ACHN (cell line): ENCODE data around the gene THOP1.

ENCODE experiments used
- DNase-seq: peaks from one replicate; pipeline ENCODE4 v3.0.0-alpha.2; 2015
- in situ Hi-C: cut with HindIII; loops from 2 replicates; pipeline ENCODE4 v1.10.0; 2017; ENCODE audit warnings: low sequenced_read_pairs, low pct_ligation_motif_present, low pct_unique_long_range_greater_than_20kb

The THOP1 gene

DNA sequence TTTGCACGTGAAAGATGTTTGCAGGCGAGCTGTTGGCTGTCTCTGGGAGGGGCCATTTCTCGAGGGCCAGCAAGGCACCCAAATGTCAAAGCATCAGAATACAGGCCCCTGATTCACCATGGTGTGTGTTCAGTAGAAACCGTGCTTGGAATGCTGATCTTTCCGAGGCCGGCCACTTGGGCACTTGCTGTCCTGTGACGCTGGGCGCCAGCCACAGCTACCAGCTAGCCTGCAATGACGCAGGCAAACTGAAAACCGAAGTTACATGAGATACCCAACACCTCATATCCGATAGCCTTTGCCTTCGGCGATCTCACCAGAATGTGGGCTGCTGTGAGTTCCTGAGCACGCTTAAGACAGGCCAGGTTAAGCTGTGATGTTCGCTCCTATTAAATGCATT is 12.0 kb downstream of the THOP1 start:
- in situ Hi-C loops = no loop called here
- DNase-seq = no peak

DNA sequence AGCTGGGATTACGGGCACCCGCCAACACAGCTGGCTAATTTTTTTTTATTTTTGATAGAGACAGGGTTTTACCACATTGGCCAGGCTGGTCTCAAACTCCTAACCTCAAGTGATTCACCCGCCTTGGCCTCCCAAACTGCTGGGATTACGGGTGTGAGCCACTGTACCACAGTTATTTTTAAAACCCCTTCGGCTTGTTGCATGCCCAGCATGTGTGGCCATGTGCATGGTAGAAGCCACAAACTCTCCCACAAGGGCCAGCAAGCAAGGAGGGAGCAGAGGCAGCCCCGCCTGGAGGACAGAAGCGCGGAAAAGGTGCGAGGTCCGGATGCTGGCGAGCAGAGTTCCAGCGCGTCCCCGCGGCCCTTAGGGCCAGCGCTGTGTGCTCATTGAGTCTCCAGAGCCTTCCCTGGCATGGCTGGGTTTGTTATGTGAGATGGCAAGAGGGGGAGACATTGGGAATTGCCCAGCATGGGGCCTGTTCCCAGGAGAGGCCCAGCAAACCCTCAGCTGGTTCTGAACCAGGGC is 12.9 kb downstream of the THOP1 start:
- no peak for DNase-seq
- in situ Hi-C loops = no loop called here

DNA sequence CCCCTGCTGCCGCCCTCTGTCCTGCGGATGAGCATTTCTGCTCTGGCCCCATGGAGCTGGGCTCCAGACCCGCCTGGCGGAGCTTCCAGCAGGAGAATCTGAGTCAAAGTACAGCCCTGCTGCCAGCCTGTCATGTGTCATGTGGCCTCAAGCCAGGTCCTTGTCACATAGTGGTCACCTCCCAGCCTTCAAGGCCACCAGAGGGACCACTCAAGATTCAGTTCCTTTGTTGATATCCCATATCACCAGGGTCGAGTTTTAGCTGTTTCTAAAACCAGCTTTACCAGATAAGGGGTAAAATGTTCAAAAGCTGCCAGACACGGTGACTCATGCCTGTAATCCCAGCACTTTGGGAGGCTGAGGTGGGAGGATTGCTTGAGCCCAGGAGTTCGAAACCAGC is 13.4 kb downstream of the THOP1 start:
- no peak for DNase-seq
- in situ Hi-C loops = no loop called here

GRCh38 chr19:2799273-2800020 is 14.1 kb downstream of the THOP1 start:
- in situ Hi-C loops = no loop called here
- no peak for DNase-seq

DNA sequence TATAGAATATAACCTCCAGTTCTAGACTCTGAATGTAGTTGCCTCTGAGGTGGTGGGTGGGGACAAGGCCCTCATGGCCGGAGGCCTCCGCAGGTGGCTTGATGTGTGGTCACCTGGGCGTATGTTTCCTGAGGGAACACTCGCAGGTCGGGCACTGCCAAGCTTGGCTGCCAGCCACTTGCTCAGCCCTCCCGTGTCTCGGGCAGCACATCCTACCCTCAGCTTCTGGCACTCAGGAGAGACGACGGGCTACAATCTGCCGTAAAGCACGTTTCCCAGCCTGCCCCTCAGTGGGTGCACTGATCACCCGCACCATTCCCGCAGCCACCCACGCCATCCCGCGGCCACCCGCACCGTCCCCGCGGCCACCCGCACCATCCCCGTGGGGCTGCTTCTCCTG is 15.2 kb downstream of the THOP1 start:
- in situ Hi-C loops = no loop called here
- DNase-seq = no peak

- no peak for DNase-seq
- in situ Hi-C loops = no loop called here
These were observed 17.5 kb downstream of the THOP1 start for GRCh38 chr19:2802826-2803225.

DNA sequence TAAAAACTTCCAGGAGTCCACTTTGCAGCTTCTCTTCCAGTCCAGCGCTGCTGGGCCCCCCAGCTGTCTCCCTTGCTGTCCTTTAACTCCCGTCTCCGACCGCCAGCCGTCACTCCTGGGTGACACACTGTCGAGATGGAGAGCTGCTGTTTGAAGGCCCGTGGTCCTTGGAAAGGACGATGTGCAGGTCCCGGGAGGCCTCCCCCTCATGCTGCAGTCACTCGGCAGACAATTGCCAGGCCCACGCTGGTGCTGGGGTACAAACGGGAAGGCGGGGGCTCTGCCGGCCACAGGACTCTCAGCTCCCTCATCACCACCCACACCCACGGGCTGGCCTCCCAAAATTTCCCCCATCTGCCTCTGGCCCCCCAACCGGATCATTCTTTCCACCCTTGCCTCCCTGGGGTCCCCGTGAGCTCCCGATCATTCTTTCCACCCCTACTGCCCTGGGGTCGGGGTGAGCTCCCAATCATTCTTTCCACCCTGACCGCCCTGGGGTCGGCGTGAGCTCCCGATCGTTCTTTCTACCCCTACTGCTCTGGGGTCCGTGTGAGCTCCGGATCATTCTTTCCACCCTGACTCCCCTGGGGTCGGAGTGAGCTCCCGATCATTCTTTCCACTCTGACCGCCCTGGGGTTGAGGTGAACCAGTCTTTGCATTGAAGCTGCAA is 18.3 kb downstream of the THOP1 start:
- DNase-seq = no peak
- in situ Hi-C loops = no loop called here

GRCh38 chr19:2804156-2805004 is 19.1 kb downstream of the THOP1 start:
- in situ Hi-C loops = no loop called here
- no peak for DNase-seq

DNA sequence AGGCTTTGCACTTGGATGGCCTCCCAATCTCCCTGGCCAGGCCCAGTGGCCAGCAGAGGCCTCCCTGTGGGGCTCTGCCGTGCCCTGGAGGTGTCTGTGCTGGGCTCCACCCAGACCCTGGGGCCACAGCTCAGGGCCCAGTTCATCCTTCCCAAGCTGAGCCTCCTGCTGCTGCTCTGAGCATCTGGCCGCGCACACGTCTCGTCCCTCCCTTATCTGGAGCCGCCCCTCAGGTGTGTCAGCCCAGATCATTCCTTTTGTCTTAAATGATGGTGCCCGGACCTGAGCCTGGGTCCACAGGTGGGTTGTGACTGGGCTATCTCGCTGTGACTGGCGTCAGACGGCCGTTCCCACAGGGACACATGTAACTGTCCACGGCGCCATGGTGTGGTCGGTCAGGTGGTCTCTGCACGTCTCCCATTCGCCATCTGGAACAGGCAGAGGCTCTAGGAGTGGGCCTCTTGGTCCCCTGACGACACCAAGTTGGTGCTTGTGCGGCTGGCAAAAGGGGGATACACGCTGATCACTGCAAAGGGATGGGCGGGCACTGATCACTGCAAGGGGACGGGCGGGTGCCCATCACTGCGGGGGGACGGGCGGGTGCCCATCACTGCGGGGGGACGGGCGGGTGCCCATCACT is 20.1 kb downstream of the THOP1 start:
- no peak for DNase-seq
- in situ Hi-C loops = no loop called here

- no peak for DNase-seq
- in situ Hi-C loops = no loop called here
These were observed 20.8 kb downstream of the THOP1 start for GRCh38 chr19:2805991-2806649.

GRCh38 chr19:2806736-2807378 is 21.6 kb downstream of the THOP1 start:
- in situ Hi-C loops = no loop called here
- no peak for DNase-seq

GRCh38 chr19:2807379-2808128 is 22.3 kb downstream of the THOP1 start:
- no peak for DNase-seq
- in situ Hi-C loops = no loop called here

DNA sequence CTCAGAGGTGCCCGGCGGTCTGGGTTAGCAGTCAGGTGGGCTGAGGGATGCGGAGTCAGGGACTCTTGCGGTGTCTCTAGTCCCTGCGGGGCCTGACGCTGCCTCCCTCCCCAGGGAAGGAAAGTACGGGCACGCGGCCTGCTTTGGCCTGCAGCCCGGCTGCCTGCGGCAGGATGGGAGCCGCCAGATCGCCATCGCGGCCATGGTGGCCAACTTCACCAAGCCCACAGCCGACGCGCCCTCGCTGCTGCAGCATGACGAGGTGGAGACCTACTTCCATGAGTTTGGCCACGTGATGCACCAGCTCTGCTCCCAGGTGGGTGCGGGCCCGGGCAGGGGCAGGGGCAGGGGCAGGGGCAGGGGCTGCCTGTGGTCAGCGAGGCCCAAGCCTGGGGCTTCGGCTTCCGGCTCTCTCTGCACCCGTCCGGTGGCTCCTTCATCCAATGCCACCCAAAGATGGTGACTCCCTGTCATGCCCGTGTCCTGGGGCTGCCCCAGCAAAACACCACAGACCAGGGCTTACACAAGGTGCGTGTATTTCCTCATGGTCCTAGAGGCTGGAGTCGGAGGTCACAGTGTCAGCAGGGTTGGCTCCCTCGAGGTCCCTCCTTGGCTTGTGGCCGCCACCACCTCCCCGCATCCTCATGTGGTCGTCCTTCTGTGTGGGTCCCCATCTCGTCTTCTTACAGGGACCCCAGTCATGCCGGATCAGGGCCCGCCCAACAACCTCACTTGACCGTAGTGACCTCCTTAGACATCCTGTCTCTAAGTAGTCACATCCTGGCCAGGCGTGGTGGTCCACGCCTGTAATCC is 23.0 kb downstream of the THOP1 start:
- in situ Hi-C loops = no loop called here
- no peak for DNase-seq

GRCh38 chr19:2809387-2810140 is 24.3 kb downstream of the THOP1 start:
- no peak for DNase-seq

GRCh38 chr19:2810141-2811091 is 25.1 kb downstream of the THOP1 start:
- no peak for DNase-seq
- in situ Hi-C loops = no loop called here

More at GRCh38 chr19:2809387-2810140, 24.3 kb downstream of the THOP1 start:
- in situ Hi-C loops = no loop called here
